M059J (cell line): ENCODE data around the gene ZNRF1. TPM values are rescaled to one million over a fixed set of nuclear protein-coding genes. Genes with fewer than 3 reads are reported as not detected.

Experiments used
- DNase-seq: peaks from one replicate; pipeline ENCODE4 v3.0.0-alpha.2; 2012; ENCODE audit warnings: low read depth
- total RNA-seq: library from RNA; depleted of rRNA; stranded (reverse); fragments of >200 nt; shearing (Covaris generic); gene quantifications from 2 replicates; pipeline ENCODE4 v1.2.3, GENCODE V29; 2014

The ZNRF1 gene
- total RNA-seq, 1 experiment from 2014 or later = 19.3 TPM

GRCh38 chr16:75097191-75097761 lies 98.5 kb downstream of the ZNRF1 start:
- DNase-seq = no peak

GRCh38 chr16:75097941-75098901 lies 99.4 kb downstream of the ZNRF1 start:
- no peak for DNase-seq

- DNase-seq = no peak
Observed at GRCh38 chr16:75099075-75099667, 100.3 kb downstream of the ZNRF1 start.

- peak; percentile 25 for DNase-seq
Observed at GRCh38 chr16:75099738-75100602, 101.1 kb downstream of the ZNRF1 start.

GRCh38 chr16:75100603-75100990 lies 101.8 kb downstream of the ZNRF1 start:
- no peak for DNase-seq

- DNase-seq = no peak
Observed at GRCh38 chr16:75101635-75102034, 102.8 kb downstream of the ZNRF1 start.

GRCh38 chr16:75102595-75102994 lies 103.8 kb downstream of the ZNRF1 start:
- no peak for DNase-seq

GRCh38 chr16:75103994-75104393 lies 105.2 kb downstream of the ZNRF1 start:
- no peak for DNase-seq

GRCh38 chr16:75104836-75105235 lies 106.0 kb downstream of the ZNRF1 start:
- DNase-seq = no peak

GRCh38 chr16:75105306-75106061 lies 106.7 kb downstream of the ZNRF1 start:
- no peak for DNase-seq

GRCh38 chr16:75106351-75107274 lies 107.8 kb downstream of the ZNRF1 start:
- no peak for DNase-seq

- DNase-seq = no peak
Observed at GRCh38 chr16:75107505-75107904, 108.7 kb downstream of the ZNRF1 start.

GRCh38 chr16:75108792-75109731 lies 110.2 kb downstream of the ZNRF1 start:
- peak; percentile 99 for DNase-seq

- DNase-seq = peak; percentile 47
Observed at GRCh38 chr16:75109732-75110243, 111.0 kb downstream of the ZNRF1 start.

- DNase-seq = peak; percentile 87
Observed at GRCh38 chr16:75110637-75111513, 112.1 kb downstream of the ZNRF1 start.

- no peak for DNase-seq
Observed at GRCh38 chr16:75111514-75111940, 112.7 kb downstream of the ZNRF1 start.

GRCh38 chr16:75111961-75112733 lies 113.3 kb downstream of the ZNRF1 start:
- DNase-seq = no peak
